ENCODE results near the gene MKNK1. TPM values are rescaled to one million over a fixed set of nuclear protein-coding genes. Genes with fewer than 3 reads are reported as not detected.

Gene MKNK1
- total RNA-seq, 2 experiments from 2014 or later, result 27.1 to 29.6 TPM

DNA sequence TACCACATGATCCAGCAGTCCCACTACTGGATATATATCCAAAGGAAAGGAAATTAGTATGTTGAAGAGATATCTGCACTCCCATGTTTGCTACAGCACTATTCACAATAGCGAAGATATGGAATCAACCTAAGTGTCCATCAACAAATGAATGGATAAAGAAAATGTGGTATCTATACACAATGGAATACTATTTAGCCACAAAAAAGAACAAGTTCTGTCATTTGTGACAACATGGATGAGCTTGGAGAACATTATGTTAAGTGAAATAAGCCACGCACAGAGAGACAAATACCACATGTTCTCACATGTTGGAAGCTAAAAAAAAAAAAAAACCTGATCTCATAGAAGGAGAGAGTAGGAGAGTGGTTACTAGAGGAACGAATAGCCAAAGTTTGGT is 46.4 kb upstream of the MKNK1 start:
- no peak overlapping the region for H3K4me3 ChIP-seq (ENCODE audit: low read length)
- no peaks in the 10 kb centered on the region for H3K4me1 Mint-ChIP-seq (ENCODE audit: low read depth)
- H3K9me3 Mint-ChIP-seq, result peaks cover 5% of the 10 kb centered on the region
- TF ChIP-seq, protein P1, sequence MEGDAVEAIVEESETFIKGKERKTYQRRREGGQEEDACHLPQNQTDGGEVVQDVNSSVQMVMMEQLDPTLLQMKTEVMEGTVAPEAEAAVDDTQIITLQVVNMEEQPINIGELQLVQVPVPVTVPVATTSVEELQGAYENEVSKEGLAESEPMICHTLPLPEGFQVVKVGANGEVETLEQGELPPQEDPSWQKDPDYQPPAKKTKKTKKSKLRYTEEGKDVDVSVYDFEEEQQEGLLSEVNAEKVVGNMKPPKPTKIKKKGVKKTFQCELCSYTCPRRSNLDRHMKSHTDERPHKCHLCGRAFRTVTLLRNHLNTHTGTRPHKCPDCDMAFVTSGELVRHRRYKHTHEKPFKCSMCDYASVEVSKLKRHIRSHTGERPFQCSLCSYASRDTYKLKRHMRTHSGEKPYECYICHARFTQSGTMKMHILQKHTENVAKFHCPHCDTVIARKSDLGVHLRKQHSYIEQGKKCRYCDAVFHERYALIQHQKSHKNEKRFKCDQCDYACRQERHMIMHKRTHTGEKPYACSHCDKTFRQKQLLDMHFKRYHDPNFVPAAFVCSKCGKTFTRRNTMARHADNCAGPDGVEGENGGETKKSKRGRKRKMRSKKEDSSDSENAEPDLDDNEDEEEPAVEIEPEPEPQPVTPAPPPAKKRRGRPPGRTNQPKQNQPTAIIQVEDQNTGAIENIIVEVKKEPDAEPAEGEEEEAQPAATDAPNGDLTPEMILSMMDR (IDR thresholded peaks at IDR 0.05), result no peak
- H3K4me1 ChIP-seq (ENCODE audit: insufficient read depth, low read length), result no peaks in the 10 kb centered on the region
- POLR2A ChIA-PET, result no interaction called here
- intact Hi-C loops (cut with DNase I, micrococcal nuclease), result no loop called here
- no peak overlapping the region for H3K4me3 Mint-ChIP-seq
- H3K27ac Mint-ChIP-seq, result no peak overlapping the region
- H3K9me3 ChIP-seq (ENCODE audit: control insufficient read depth in 1 of 2, insufficient read depth in 1 of 2, low read length in 2 of 2), result no peaks in the 10 kb centered on the region
- no peak for ATAC-seq (ENCODE audit: poor library complexity)
- peaks cover 87% of the 10 kb centered on the region for H3K36me3 Mint-ChIP-seq (ENCODE audit: low read depth)
- no peak for DNase-seq
- H3K27me3 ChIP-seq (ENCODE audit: control insufficient read depth in 1 of 2, insufficient read depth in 2 of 2, low read length in 2 of 2), result no peaks in the 10 kb centered on the region
- no peak overlapping the region for H3K27ac ChIP-seq (ENCODE audit: low read depth in 1 of 2, low read length in 2 of 2)
- H3K27me3 Mint-ChIP-seq, result no peaks in the 10 kb centered on the region
- peaks cover 61% of the 10 kb centered on the region for H3K36me3 ChIP-seq (ENCODE audit: insufficient read depth, low read length)
- CTCF ChIA-PET, result no interaction called here

DNA sequence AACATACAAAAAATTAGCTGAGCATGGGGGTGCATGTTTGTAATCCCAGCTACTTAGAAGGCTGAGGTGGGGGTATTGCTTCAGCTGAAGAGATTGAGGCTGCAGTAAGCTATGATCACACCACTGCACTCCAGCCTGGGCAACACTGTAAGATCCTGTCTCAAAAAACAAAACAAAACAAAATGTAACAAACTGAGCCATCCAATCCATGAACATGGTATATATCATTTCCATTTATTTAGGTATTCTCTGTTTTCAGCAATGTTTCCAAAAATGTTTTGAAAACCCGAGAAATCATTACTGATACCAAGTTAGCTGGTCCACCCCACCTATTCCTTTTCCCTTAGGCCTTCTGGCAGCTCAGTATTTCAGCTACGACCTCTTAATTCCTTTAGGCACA is 45.7 kb upstream of the MKNK1 start:
- intact Hi-C loops (cut with DNase I, micrococcal nuclease), result no loop called here
- POLR2A ChIA-PET, result no interaction called here
- TF ChIP-seq, protein P1 (IDR thresholded peaks at IDR 0.05), result no peak
- Histone ChIP-seq H3K36me3 (ENCODE audit: insufficient read depth, low read length) (peaks cover 53% of the 10 kb centered on the region), H3K9me3 (ENCODE audit: control insufficient read depth in 1 of 2, insufficient read depth in 1 of 2, low read length in 2 of 2) (no peaks in the 10 kb centered on the region), H3K27me3 (ENCODE audit: control insufficient read depth in 1 of 2, insufficient read depth in 2 of 2, low read length in 2 of 2) (no peaks in the 10 kb centered on the region), H3K4me3 (ENCODE audit: low read length) (no peak overlapping the region), H3K4me1 (ENCODE audit: insufficient read depth, low read length) (no peaks in the 10 kb centered on the region), H3K27ac (ENCODE audit: low read depth in 1 of 2, low read length in 2 of 2) (no peak overlapping the region)
- no peak overlapping the region for H3K27ac Mint-ChIP-seq
- no peaks in the 10 kb centered on the region for H3K27me3 Mint-ChIP-seq
- H3K9me3 Mint-ChIP-seq, result peaks cover 4% of the 10 kb centered on the region
- peaks cover 83% of the 10 kb centered on the region for H3K36me3 Mint-ChIP-seq (ENCODE audit: low read depth)
- H3K4me3 Mint-ChIP-seq, result no peak overlapping the region
- CTCF ChIA-PET, result no interaction called here
- DNase-seq (no peak), ATAC-seq (ENCODE audit: poor library complexity) (no peak)
- no peaks in the 10 kb centered on the region for H3K4me1 Mint-ChIP-seq (ENCODE audit: low read depth)

DNA sequence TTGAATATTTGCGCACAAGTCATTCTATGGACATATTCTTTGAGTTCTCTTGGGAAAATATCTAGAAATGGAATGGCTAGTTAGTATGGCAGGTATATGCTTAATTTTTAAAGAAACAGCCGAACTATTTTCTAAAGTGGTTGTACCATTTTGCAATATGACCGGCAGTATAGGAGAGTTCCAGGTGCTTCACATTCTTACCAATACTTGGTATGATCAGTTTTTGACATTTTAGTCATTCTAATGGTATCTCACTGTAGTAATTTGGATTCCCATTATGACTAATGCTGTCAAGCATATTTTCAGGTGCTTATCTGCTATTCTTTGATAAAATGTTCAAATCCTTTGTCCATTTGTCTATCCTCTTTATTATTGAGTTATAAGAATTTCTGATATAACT is 43.5 kb upstream of the MKNK1 start:
- intact Hi-C loops (cut with DNase I, micrococcal nuclease), result no loop called here
- H3K27me3 Mint-ChIP-seq, result no peaks in the 10 kb centered on the region
- H3K36me3 ChIP-seq (ENCODE audit: insufficient read depth, low read length), result peaks cover 38% of the 10 kb centered on the region
- no peak for DNase-seq
- TF ChIP-seq, protein P1 (IDR thresholded peaks at IDR 0.05), result no peak
- no peak overlapping the region for H3K4me3 Mint-ChIP-seq
- peaks cover 4% of the 10 kb centered on the region for H3K9me3 Mint-ChIP-seq
- H3K27ac ChIP-seq (ENCODE audit: low read depth in 1 of 2, low read length in 2 of 2), result no peak overlapping the region
- ChIA-PET CTCF (no interaction called here), POLR2A (no interaction called here)
- H3K27me3 ChIP-seq (ENCODE audit: control insufficient read depth in 1 of 2, insufficient read depth in 2 of 2, low read length in 2 of 2), result no peaks in the 10 kb centered on the region
- H3K4me1 Mint-ChIP-seq (ENCODE audit: low read depth), result no peaks in the 10 kb centered on the region
- H3K9me3 ChIP-seq (ENCODE audit: control insufficient read depth in 1 of 2, insufficient read depth in 1 of 2, low read length in 2 of 2), result no peaks in the 10 kb centered on the region
- no peaks in the 10 kb centered on the region for H3K4me1 ChIP-seq (ENCODE audit: insufficient read depth, low read length)
- H3K4me3 ChIP-seq (ENCODE audit: low read length), result no peak overlapping the region
- ATAC-seq (ENCODE audit: poor library complexity), result no peak
- peaks cover 77% of the 10 kb centered on the region for H3K36me3 Mint-ChIP-seq (ENCODE audit: low read depth)
- no peak overlapping the region for H3K27ac Mint-ChIP-seq

Data from CD4-positive, alpha-beta T cell (primary cell).